ENCODE results near the gene IL17B.
"Not testable (repeated sequence)": the region's sequence is repeated elsewhere in the genome, so short reads cannot be mapped to it uniquely, and the experiment has no call there.

The IL17B gene

GRCh38 chr5:149399775-149400174 is 20.7 kb upstream of the IL17B start:
- DNase-seq = no peak

- not testable (repeated sequence) for DNase-seq
These were observed 19.7 kb upstream of the IL17B start for GRCh38 chr5:149398747-149399266.

- DNase-seq = no peak
These were observed 18.4 kb upstream of the IL17B start for GRCh38 chr5:149397530-149397929.

GRCh38 chr5:149394996-149395395 is 15.9 kb upstream of the IL17B start:
- not testable (repeated sequence) for DNase-seq

GRCh38 chr5:149392718-149393117 is 13.6 kb upstream of the IL17B start:
- no peak for DNase-seq

- DNase-seq = no peak
These were observed 12.4 kb upstream of the IL17B start for GRCh38 chr5:149391524-149391923.

- not testable (repeated sequence) for DNase-seq
These were observed 12.0 kb upstream of the IL17B start for GRCh38 chr5:149391076-149391475.

GRCh38 chr5:149389552-149390495 is 10.7 kb upstream of the IL17B start:
- DNase-seq = no peak

GRCh38 chr5:149388498-149389190 is 9.6 kb upstream of the IL17B start:
- no peak for DNase-seq

- DNase-seq = no peak
These were observed 8.9 kb upstream of the IL17B start for GRCh38 chr5:149387982-149388381.

- DNase-seq = no peak
These were observed 8.1 kb upstream of the IL17B start for GRCh38 chr5:149387081-149387631.

GRCh38 chr5:149386166-149386565 is 7.1 kb upstream of the IL17B start:
- DNase-seq = no peak

GRCh38 chr5:149383399-149383798 is 4.3 kb upstream of the IL17B start:
- DNase-seq = no peak

- DNase-seq = no peak
These were observed 3.6 kb upstream of the IL17B start for GRCh38 chr5:149382517-149383220.

- peak; percentile 40 to 67 (median 51) for DNase-seq
These were observed 2.9 kb upstream of the IL17B start for GRCh38 chr5:149381986-149382338.

GRCh38 chr5:149381261-149381985 is 2.3 kb upstream of the IL17B start:
- DNase-seq = no peak

GRCh38 chr5:149380466-149381121 is 1.5 kb upstream of the IL17B start:
- no peak for DNase-seq

GRCh38 chr5:149379818-149380374 is 804 bp upstream of the IL17B start:
- DNase-seq = no peak

- no peak for DNase-seq
These were observed 761 bp downstream of the IL17B start for GRCh38 chr5:149378241-149378820.

- no peak for DNase-seq
These were observed 2.2 kb downstream of the IL17B start for GRCh38 chr5:149376711-149377447.
